H1 (cell line): ENCODE results near the gene CAP1. TPM values are rescaled to one million over a fixed set of nuclear protein-coding genes. Genes with fewer than 3 reads are reported as not detected.

Experiments used
- CTCF ChIA-PET: fragments of 300-600 bp; sonication (Branson Sonifier 250); formaldehyde crosslinking; loops from one replicate; lab custom pipeline; 2021; ENCODE audit not compliant: partially characterized antibody; lab: Charles Lee
- POLR2A ChIA-PET: fragments of 300-600 bp; sonication (Branson Sonifier 250); formaldehyde crosslinking; loops from one replicate; lab custom pipeline; 2021; ENCODE audit warnings: inconsistent platforms; ENCODE audit not compliant: partially characterized antibody; lab: Charles Lee
- DNase-seq, 2 experiments: peaks; one replicate each; pipeline versions ENCODE4 v3.0.0 to v3.0.0-alpha.2; 2010 to 2022; ENCODE audit warnings: low spot score in 2 of 2, low read depth in 1 of 2, mixed read lengths in 1 of 2
- FAIRE-seq: peaks from 2 replicates; lab custom pipeline; 2011; peaks lifted over from hg19 to GRCh38; lab: Jason Lieb, UNC
- H2AFZ ChIP-seq: 2 replicates; pipeline ENCODE4 v1.8.1; 2012; ENCODE audit warnings: low read length, inconsistent platforms
- H2AK5ac ChIP-seq: 2 replicates; pipeline ENCODE4 v1.6.1; 2013; ENCODE audit warnings: low read depth, low read length
- H2BK120ac ChIP-seq: replicated peaks from 2 replicates; pipeline ENCODE3; 2013; ENCODE audit warnings: low read depth, low read length, inconsistent platforms
- H2BK12ac ChIP-seq: 2 replicates; pipeline ENCODE4 v1.6.1; 2013; ENCODE audit warnings: low read depth, low read length
- H2BK15ac ChIP-seq: 2 replicates; pipeline ENCODE4 v1.6.1; 2013; ENCODE audit warnings: low read length
- H2BK20ac ChIP-seq: 2 replicates; pipeline ENCODE4 v1.6.1; 2013; ENCODE audit warnings: low read length
- H2BK5ac ChIP-seq: 2 replicates; pipeline ENCODE4 v1.6.1; 2013; ENCODE audit warnings: low read depth, low read length
- H3K14ac ChIP-seq: 2 replicates; pipeline ENCODE4 v1.6.1; 2013; ENCODE audit warnings: inconsistent platforms; ENCODE audit not compliant: insufficient read length
- H3K18ac ChIP-seq: 2 replicates; pipeline ENCODE4 v1.6.1; 2013; ENCODE audit warnings: low read length; ENCODE audit errors: extremely low read depth
- H3K23ac ChIP-seq: 2 replicates; pipeline ENCODE4 v1.6.1; 2013; ENCODE audit warnings: inconsistent platforms; ENCODE audit not compliant: insufficient read length
- H3K23me2 ChIP-seq: 2 replicates; pipeline ENCODE4 v1.6.1; 2013; ENCODE audit warnings: low read depth, low read length
- H3K27ac ChIP-seq: 2 replicates; pipeline ENCODE4 v1.6.1; 2011; ENCODE audit warnings: low read depth, low read length, inconsistent platforms
- H3K27me3 ChIP-seq, 4 experiments: replicated peaks in 1 of 4; 1 replicate in 1 of 4; 2 replicates in 3 of 4; pipeline versions ENCODE4 v1.6.1 to v1.8.1; 2011 to 2013; ENCODE audit warnings: low read length in 3 of 4, mild to moderate bottlenecking in 3 of 4, inconsistent platforms in 2 of 4, mixed read lengths in 2 of 4, moderate library complexity in 1 of 4; ENCODE audit not compliant: control insufficient read depth in 3 of 4, insufficient read depth in 3 of 4; ENCODE audit errors: extremely low read depth in 1 of 4
- H3K36me3 ChIP-seq, 4 experiments: 2 replicates each; pipeline versions ENCODE4 v1.6.1 to v1.8.1; 2011 to 2013; ENCODE audit warnings: mild to moderate bottlenecking in 4 of 4, low read length in 3 of 4, moderate library complexity in 2 of 4, control low read depth in 1 of 4, inconsistent platforms in 1 of 4; ENCODE audit not compliant: insufficient read depth in 4 of 4, control insufficient read depth in 2 of 4
- H3K4ac ChIP-seq: replicated peaks from 2 replicates; pipeline ENCODE3; 2013; ENCODE audit warnings: low read length, low read depth, mixed read lengths, inconsistent platforms; ENCODE audit not compliant: insufficient read length
- H3K4me1 ChIP-seq, 4 experiments: replicated peaks in 1 of 4; 1 replicate in 1 of 4; 2 replicates in 3 of 4; pipeline versions ENCODE4 v1.6.1 to v1.8.1; 2011 to 2013; ENCODE audit warnings: low read length in 3 of 4, inconsistent platforms in 2 of 4, mixed read lengths in 1 of 4; ENCODE audit not compliant: insufficient read depth in 4 of 4, control insufficient read depth in 3 of 4
- H3K4me2 ChIP-seq, 2 experiments: 2 replicates each; pipeline versions ENCODE4 v1.6.1 to v1.8.1; 2011 to 2013; ENCODE audit warnings: low read depth in 2 of 2, low read length in 2 of 2, control low read depth in 1 of 2, inconsistent platforms in 1 of 2, mild to moderate bottlenecking in 1 of 2; ENCODE audit not compliant: insufficient read depth in 1 of 2
- H3K4me3 ChIP-seq, 4 experiments: fragments of 200-600, 300-600 bp in 1 of 4; sonication (generic), shearing (Covaris generic), sonication (Bioruptor Twin) in 1 of 4; 2 replicates each; pipeline versions ENCODE4 v1.5.1 to v1.8.1; 2011 to 2016; ENCODE audit warnings: low read length in 4 of 4, low read depth in 3 of 4, control low read depth in 2 of 4, inconsistent platforms in 2 of 4, mild to moderate bottlenecking in 2 of 4, mixed read lengths in 1 of 4, moderate library complexity in 1 of 4; ENCODE audit not compliant: insufficient read depth in 2 of 4; ENCODE audit errors: extremely low read depth in 1 of 4
- H3K56ac ChIP-seq: replicated peaks from 2 replicates; pipeline ENCODE3; 2013; ENCODE audit warnings: low read depth, mild to moderate bottlenecking, mixed read lengths, low read length, inconsistent platforms; ENCODE audit not compliant: insufficient read length
- H3K79me1 ChIP-seq: 2 replicates; pipeline ENCODE4 v1.6.1; 2013; ENCODE audit warnings: low read depth, low read length, control low read depth
- H3K79me2 ChIP-seq, 2 experiments: 2 replicates each; pipeline versions ENCODE4 v1.6.1 to v1.8.1; 2012 to 2013; ENCODE audit warnings: low read length in 2 of 2, mild to moderate bottlenecking in 2 of 2, inconsistent platforms in 1 of 2; ENCODE audit not compliant: insufficient read depth in 2 of 2, control insufficient read depth in 1 of 2
- H3K9ac ChIP-seq, 4 experiments: replicated peaks in 1 of 4; 1 replicate in 1 of 4; 2 replicates in 3 of 4; pipeline versions ENCODE4 v1.6.1 to v1.8.1; 2011 to 2013; ENCODE audit warnings: low read depth in 3 of 4, low read length in 3 of 4, control low read depth in 2 of 4, mild to moderate bottlenecking in 2 of 4, moderate library complexity in 2 of 4, inconsistent platforms in 1 of 4; ENCODE audit errors: extremely low read depth in 1 of 4
- H3K9me3 ChIP-seq, 2 experiments: 2 replicates each; pipeline versions ENCODE4 v1.6.1 to v1.8.1; 2012 to 2013; ENCODE audit warnings: mild to moderate bottlenecking in 2 of 2, moderate library complexity in 2 of 2, control low read depth in 1 of 2, inconsistent platforms in 1 of 2, low read depth in 1 of 2, low read length in 1 of 2, mixed read lengths in 1 of 2; ENCODE audit not compliant: insufficient read depth in 2 of 2
- H4K20me1 ChIP-seq, 2 experiments: replicated peaks in 1 of 2; 2 replicates each; pipeline versions ENCODE3 to v1.8.1; 2011 to 2013; ENCODE audit warnings: inconsistent platforms in 2 of 2, low read length in 2 of 2, mild to moderate bottlenecking in 1 of 2; ENCODE audit not compliant: insufficient read depth in 2 of 2, control insufficient read depth in 1 of 2
- H4K5ac ChIP-seq: 2 replicates; pipeline ENCODE4 v1.6.1; 2013; ENCODE audit warnings: low read length, low read depth, mixed read lengths, inconsistent platforms; ENCODE audit not compliant: insufficient read length
- H4K8ac ChIP-seq: 2 replicates; pipeline ENCODE4 v1.8.0; 2013; ENCODE audit warnings: mild to moderate bottlenecking, moderate library complexity, low read length, inconsistent platforms; ENCODE audit not compliant: insufficient read depth; ENCODE audit errors: extremely low read depth
- H4K91ac ChIP-seq: replicated peaks from 2 replicates; pipeline ENCODE3; 2013; ENCODE audit warnings: low read length, mixed read lengths, inconsistent platforms; ENCODE audit not compliant: insufficient read length
- BCL11A ChIP-seq, 2 experiments: IDR thresholded peaks; one replicate each; pipeline ENCODE4 v1.6.1; 2011; ENCODE audit warnings: low read depth in 2 of 2, low read length in 2 of 2, mild to moderate bottlenecking in 2 of 2
- CHD2 ChIP-seq: IDR thresholded peaks from 2 replicates; pipeline ENCODE4 v1.6.1; 2012; ENCODE audit warnings: low read length, improper control_type of control experiment
- EGR1 ChIP-seq: IDR thresholded peaks from 2 replicates; pipeline ENCODE4 v1.6.1; 2011; ENCODE audit warnings: low read depth, low read length, borderline replicate concordance
- GTF2F1 ChIP-seq: IDR thresholded peaks from 2 replicates; pipeline ENCODE4 v1.6.1; 2012; ENCODE audit warnings: low read depth, low read length, improper control_type of control experiment, borderline replicate concordance
- KDM1A ChIP-seq: fragments of 200-600, 300-600 bp; sonication (generic); IDR thresholded peaks from 2 replicates; pipeline ENCODE4 v1.7.1; 2016; ENCODE audit warnings: mild to moderate bottlenecking, low read length, borderline replicate concordance
- MAFK ChIP-seq: IDR thresholded peaks from 2 replicates; pipeline ENCODE4 v1.6.1; 2012; ENCODE audit warnings: low read depth, mild to moderate bottlenecking, improper control_type of control experiment, low read length
- RAD21 ChIP-seq, 2 experiments: IDR thresholded peaks in 1 of 2; conservative IDR thresholded peaks in 1 of 2; 2 replicates each; pipeline ENCODE4 v1.6.1; 2011; ENCODE audit warnings: low read depth in 2 of 2, low read length in 2 of 2, improper control_type of control experiment in 1 of 2, inconsistent platforms in 1 of 2, mild to moderate bottlenecking in 1 of 2, moderate library complexity in 1 of 2
- SUZ12 ChIP-seq: fragments of 200-600 bp; sonication (generic); IDR thresholded peaks from 2 replicates; pipeline ENCODE4 v1.6.1; 2012; ENCODE audit warnings: mild to moderate bottlenecking, inconsistent platforms, low read length, moderate library complexity, mixed read lengths
- TBP ChIP-seq: IDR thresholded peaks from 2 replicates; pipeline ENCODE4 v1.6.1; 2011; ENCODE audit warnings: low read depth, low read length, improper control_type of control experiment
- ZNF274 ChIP-seq: IDR thresholded peaks from 2 replicates; pipeline ENCODE4 v1.7.0; 2012; ENCODE audit warnings: low read length, borderline replicate concordance; ENCODE audit errors: extremely low read depth
- WGBS, 2 experiments: shearing (Covaris generic) in 1 of 2; methylation state at CpG; one replicate each; pipeline versions ENCODE4 v1.1.6 to v1.1.7; 2013 to 2015; ENCODE audit warnings: low lambda C conversion rate in 2 of 2, mixed read lengths in 2 of 2, inconsistent platforms in 1 of 2, low coverage in 1 of 2, missing lambda C conversion rate in 1 of 2; ENCODE audit not compliant: insufficient replicate concordance in 2 of 2, insufficient coverage in 1 of 2, insufficient read length in 1 of 2; ENCODE audit errors: extremely low coverage in 1 of 2, missing lambda C conversion rate in 1 of 2; 5-methylcytosine and 5-hydroxymethylcytosine counted together
- polyA plus RNA-seq, 7 experiments: library from polyadenylated mRNA; depleted of rRNA in 3 of 7; stranded (reverse) in 5 of 7; unstranded in 2 of 7; fragments of >200 nt in 5 of 7; fragments of 200-250 nt in 2 of 7; gene quantifications; 1 replicate in 5 of 7; 2 replicates in 1 of 7; 4 replicates in 1 of 7; pipeline versions ENCODE4 v1.2.1 to v1.2.3, GENCODE V29; 2011 to 2013; ENCODE audit warnings: missing spikeins in 2 of 7, mixed read lengths in 2 of 7
- total RNA-seq: library from RNA; stranded (reverse); fragmentation: NEBNext Ultra II Directional; extraction: Animal tissue kit (Norgen Biotek cat#: 25700); gene quantifications from 2 replicates; pipeline ENCODE4 v1.2.1, GENCODE V29; 2021
- TF ChIP-seq, protein P1 (sequence below): IDR thresholded peaks from 2 replicates; pipeline ENCODE4 v1.6.1; 2011; ENCODE audit warnings: low read depth, mild to moderate bottlenecking, low read length; ENCODE audit not compliant: insufficient read depth

Gene CAP1
- total and polyA plus RNA-seq, 2 of the 8 experiments (the other 6 are each of a cell fraction or from before 2014, with no cell fraction given) = 140 to 295 TPM

DNA sequence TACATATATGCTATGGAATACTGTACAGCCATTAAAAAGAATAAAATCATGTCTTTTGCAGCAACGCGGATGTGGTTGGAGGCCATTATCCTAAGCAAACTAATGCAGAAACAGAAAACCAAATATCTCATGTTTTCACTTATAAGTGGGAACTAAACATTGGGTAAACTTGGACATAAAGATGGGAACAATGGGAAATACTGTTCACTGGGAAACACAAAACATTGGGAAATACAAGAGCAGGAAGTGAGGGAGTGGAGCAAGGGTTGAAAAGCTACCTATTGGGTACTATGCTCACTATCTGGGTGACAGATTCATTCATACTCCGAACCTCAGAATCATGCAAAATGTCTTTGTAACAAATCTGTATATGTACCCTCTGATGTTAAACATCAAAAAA lies 73.9 kb downstream of the CAP1 start:
- H3K79me2 ChIP-seq = no peaks in the 10 kb centered on the region
- H2BK12ac ChIP-seq = no peak overlapping the region
- H3K36me3 ChIP-seq = no peaks in the 10 kb centered on the region
- no peaks in the 10 kb centered on the region for H3K79me1 ChIP-seq
- H4K20me1 ChIP-seq = no peaks in the 10 kb centered on the region
- no peak overlapping the region for H2AFZ ChIP-seq
- no peak overlapping the region for H3K4me3 ChIP-seq
- H2BK20ac ChIP-seq = no peak overlapping the region
- no peak overlapping the region for H3K4me2 ChIP-seq
- no peak overlapping the region for H3K56ac ChIP-seq
- H4K8ac ChIP-seq = no peak overlapping the region
- no peaks in the 10 kb centered on the region for H3K27me3 ChIP-seq
- H3K9me3 ChIP-seq = no peaks in the 10 kb centered on the region
- 85% methylated on average over 3 of the region's 3 CpGs; no CpG with 5 or more reads in 1 of the 2 experiments for WGBS, 2 experiments
- no peaks in the 10 kb centered on the region for H3K23me2 ChIP-seq
- H2AK5ac ChIP-seq = no peak overlapping the region
- no peaks in the 10 kb centered on the region for H3K4me1 ChIP-seq
- FAIRE-seq (no peak), DNase-seq (no peak)
- no peak overlapping the region for H3K18ac ChIP-seq
- H2BK120ac ChIP-seq = no peak overlapping the region
- H3K27ac ChIP-seq = no peak overlapping the region
- H3K9ac ChIP-seq = no peak overlapping the region
- H3K14ac ChIP-seq = no peak overlapping the region
- no peak overlapping the region for H4K91ac ChIP-seq
- no peak overlapping the region for H3K4ac ChIP-seq
- no peak overlapping the region for H2BK5ac ChIP-seq
- H3K23ac ChIP-seq = no peak overlapping the region
- H4K5ac ChIP-seq = no peak overlapping the region
- ChIA-PET POLR2A (no interaction called here), CTCF (no interaction called here)
- H2BK15ac ChIP-seq = no peak overlapping the region
- no peak for TF ChIP-seq ZNF274
- TF ChIP-seq KDM1A = no peak
- TF ChIP-seq MAFK = no peak
- no peak for TF ChIP-seq RAD21 (IDR thresholded peaks at IDR 0.05 in 1 of 2, conservative IDR thresholded peaks at IDR 0.05 in 1 of 2; ENCODE audit: low read depth in 2 of 2, low read length in 2 of 2)
- TF ChIP-seq CHD2 = no peak
- no peak for TF ChIP-seq BCL11A (IDR thresholded peaks at IDR 0.05; ENCODE audit: low read depth in 2 of 2, low read length in 2 of 2)
- TF ChIP-seq TBP = no peak
- TF ChIP-seq, protein P1, sequence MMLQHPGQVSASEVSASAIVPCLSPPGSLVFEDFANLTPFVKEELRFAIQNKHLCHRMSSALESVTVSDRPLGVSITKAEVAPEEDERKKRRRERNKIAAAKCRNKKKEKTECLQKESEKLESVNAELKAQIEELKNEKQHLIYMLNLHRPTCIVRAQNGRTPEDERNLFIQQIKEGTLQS = no peak
- no peak for TF ChIP-seq EGR1
- no peak for TF ChIP-seq GTF2F1
- TF ChIP-seq SUZ12 = no peak
